HepG2 (cell line): ENCODE data around the gene SNED1. TPM values are rescaled to one million over a fixed set of nuclear protein-coding genes. Genes with fewer than 3 reads are reported as not detected.
A peak's percentile ranks its signal among the peaks of the same experiment; 100 is the strongest.

Experiments used
- ATAC-seq: fragments of 200-7000 bp; cut with Tn5 transposase; 3 replicates; pipeline ENCODE4 v1.9.1; 2020; ENCODE audit warnings: mild to moderate bottlenecking, moderate library complexity
- BruUV-seq: library from RNA; stranded (reverse); fragments of 400-500 nt; replicated peaks from 2 replicates; lab custom pipeline; 2021; lab: Mats Ljungman, UMichigan
- CTCF ChIA-PET: fragments of 300-600 bp; formaldehyde crosslinking; extraction: SDS; loops from one replicate; lab custom pipeline; 2021; ENCODE audit warnings: low total read pairs, inconsistent platforms, low intra/inter-chr PET ratio; lab: Yijun Ruan, JAX
- POLR2A ChIA-PET: fragments of 350-600 bp; sonication (Branson Sonifier 250); formaldehyde crosslinking; loops from one replicate; lab custom pipeline; 2020; ENCODE audit warnings: antibody characterized with exemption, inconsistent platforms; lab: Yijun Ruan, JAX
- DNase-seq: peaks from one replicate; pipeline ENCODE4 v3.0.0-alpha.2; 2015; ENCODE audit warnings: low spot score
- FAIRE-seq: peaks from 3 replicates; lab custom pipeline; 2011; peaks lifted over from hg19 to GRCh38; lab: Jason Lieb, UNC
- H2AFZ ChIP-seq: one replicate; pipeline ENCODE4 v1.6.1; 2011; ENCODE audit warnings: low read length, inconsistent platforms
- H3K27ac ChIP-seq: fragments of 300-600 bp; 3 replicates; pipeline ENCODE4 v1.8.0; 2011; ENCODE audit warnings: mixed run types, mild to moderate bottlenecking, mixed read lengths, low read length, inconsistent platforms; ENCODE audit not compliant: insufficient read depth; ENCODE audit errors: extremely low read length
- H3K27me3 ChIP-seq, 2 experiments: fragments of 200-600 bp in 1 of 2; 2 replicates in 1 of 2; 3 replicates in 1 of 2; pipeline versions ENCODE4 v1.6.0 to v1.8.0; 2011; ENCODE audit warnings: low read length in 2 of 2, mild to moderate bottlenecking in 2 of 2, moderate library complexity in 2 of 2, inconsistent platforms in 1 of 2; ENCODE audit not compliant: insufficient read depth in 2 of 2, control insufficient read depth in 1 of 2
- H3K36me3 ChIP-seq, 2 experiments: fragments of 200-600 bp in 1 of 2; replicated peaks in 1 of 2; 2 replicates in 1 of 2; 3 replicates in 1 of 2; pipeline versions ENCODE4 v1.5.1 to v1.8.0; 2011; ENCODE audit warnings: low read length in 2 of 2, inconsistent platforms in 1 of 2; ENCODE audit not compliant: insufficient read depth in 2 of 2, control insufficient read depth in 1 of 2
- H3K4me1 ChIP-seq: 2 replicates; pipeline ENCODE4 v1.5.1; 2012; ENCODE audit warnings: low read length, inconsistent platforms; ENCODE audit not compliant: insufficient read depth
- H3K4me2 ChIP-seq: 2 replicates; pipeline ENCODE4 v1.6.0; 2011; ENCODE audit warnings: low read depth, low read length, inconsistent platforms
- H3K4me3 ChIP-seq, 3 experiments: fragments of 200-600 bp in 1 of 3; sonication (generic), shearing (Covaris generic) in 1 of 3; replicated peaks in 1 of 3; 2 replicates each; pipeline ENCODE4 v1.5.1; 2011 to 2016; ENCODE audit warnings: low read length in 3 of 3, inconsistent platforms in 2 of 3, low read depth in 2 of 3, mild to moderate bottlenecking in 2 of 3, control low read depth in 1 of 3, mixed read lengths in 1 of 3; ENCODE audit not compliant: insufficient read depth in 1 of 3
- H3K79me2 ChIP-seq: one replicate; pipeline ENCODE4 v1.6.1; 2011; ENCODE audit warnings: low read length, inconsistent platforms; ENCODE audit not compliant: insufficient read depth
- H3K9ac ChIP-seq: 2 replicates; pipeline ENCODE4 v1.6.0; 2011; ENCODE audit warnings: mild to moderate bottlenecking, low read depth, low read length, inconsistent platforms; ENCODE audit not compliant: insufficient read depth
- H3K9me3 ChIP-seq: 2 replicates; pipeline ENCODE4 v1.5.1; 2012; ENCODE audit warnings: mild to moderate bottlenecking, low read length
- H4K20me1 ChIP-seq: 2 replicates; pipeline ENCODE4 v1.6.0; 2011; ENCODE audit warnings: inconsistent platforms, mild to moderate bottlenecking, low read length, moderate library complexity; ENCODE audit not compliant: insufficient read depth
- GPN1 ChIP-seq: sonication (generic); formaldehyde crosslinking; IDR thresholded peaks from 2 replicates; pipeline ENCODE4 v1.5.1; 2020; ENCODE audit warnings: missing genetic modification reagents, borderline replicate concordance
- ISL2 ChIP-seq: sonication (generic); formaldehyde crosslinking; IDR thresholded peaks from 2 replicates; pipeline ENCODE4 v1.5.0; 2020; ENCODE audit warnings: missing genetic modification reagents
- MLLT10 ChIP-seq: sonication (generic); formaldehyde crosslinking; IDR thresholded peaks from 2 replicates; pipeline ENCODE4 v1.4.0; 2020; ENCODE audit warnings: missing genetic modification reagents
- PAF1 ChIP-seq: IDR thresholded peaks from 2 replicates; pipeline ENCODE4 v1.6.1; 2016; ENCODE audit warnings: missing genetic modification reagents, missing compliant biosample characterization
- RARA ChIP-seq: IDR thresholded peaks from 2 replicates; pipeline ENCODE4 v1.6.1; 2016; ENCODE audit warnings: missing genetic modification reagents, missing compliant biosample characterization
- SMARCE1 ChIP-seq: fragments of 450-650 bp; IDR thresholded peaks from 2 replicates; pipeline ENCODE4 v1.6.1; 2017; ENCODE audit warnings: borderline replicate concordance
- ZBTB10 ChIP-seq: sonication (generic); formaldehyde crosslinking; IDR thresholded peaks from 2 replicates; pipeline ENCODE4 v1.4.0; 2020; ENCODE audit warnings: missing genetic modification reagents, borderline replicate concordance
- ZNF431 ChIP-seq: sonication (generic); formaldehyde crosslinking; IDR thresholded peaks from 2 replicates; pipeline ENCODE4 v1.9.0; 2022; ENCODE audit warnings: missing genetic modification reagents, low read depth, mild to moderate bottlenecking, borderline replicate concordance
- ZNF496 ChIP-seq: sonication (generic); formaldehyde crosslinking; IDR thresholded peaks from 2 replicates; pipeline ENCODE4 v1.8.1; 2023; ENCODE audit warnings: mild to moderate bottlenecking, moderate library complexity, missing genetic modification reagents; ENCODE audit not compliant: insufficient replicate concordance
- ZNF614 ChIP-seq: IDR thresholded peaks from 2 replicates; pipeline ENCODE4 v1.6.1; 2018; ENCODE audit warnings: missing biosample characterization, missing genetic modification reagents, inconsistent platforms, borderline replicate concordance
- ZNF709 ChIP-seq: sonication (generic); formaldehyde crosslinking; IDR thresholded peaks from 2 replicates; pipeline ENCODE4 v1.5.0; 2020; ENCODE audit warnings: mild to moderate bottlenecking, missing genetic modification reagents
- WGBS: methylation state at CpG from one replicate; pipeline ENCODE4 v1.1.6; 2017; ENCODE audit warnings: low lambda C conversion rate; 5-methylcytosine and 5-hydroxymethylcytosine counted together
- in situ Hi-C: cut with HindIII; loops from 2 replicates; pipeline ENCODE4 v1.10.0; 2017; ENCODE audit warnings: low pct_unique_long_range_greater_than_20kb; ENCODE audit not compliant: extremely low pct_ligation_motif_present
- intact Hi-C: fragments of 100-400 bp; cut with micrococcal nuclease; formaldehyde crosslinking; loops from one replicate; pipeline ENCODE4 v1.10.0; 2022; ENCODE audit not compliant: unreplicated experiment
- polyA plus RNA-seq, 8 experiments: library from polyadenylated mRNA; depleted of rRNA in 3 of 8; stranded (reverse) in 7 of 8; unstranded in 1 of 8; fragments of >200 nt; fragmentation: Illumina TruSeq in 4 of 8; extraction: Trizol in 4 of 8; gene quantifications; 2 replicates each; pipeline versions ENCODE4 v1.2.1 to v1.2.3, GENCODE V29; 2011 to 2016; ENCODE audit warnings: low read depth in 4 of 8, missing spikeins in 1 of 8, mixed read lengths in 1 of 8; ENCODE audit not compliant: insufficient read depth in 1 of 8
- total RNA-seq, 5 experiments: library from RNA; depleted of rRNA; stranded (reverse); fragments of >200 nt; fragmentation: Illumina TruSeq; extraction: Trizol; gene quantifications; 2 replicates each; pipeline ENCODE4 v1.2.3, GENCODE V29; 2016; ENCODE audit warnings: low read depth in 1 of 5
- TF ChIP-seq, protein P1 (sequence below): sonication (generic); formaldehyde crosslinking; IDR thresholded peaks from 2 replicates; pipeline ENCODE4 v1.9.0; 2021; ENCODE audit warnings: missing genetic modification reagents, borderline replicate concordance

Gene SNED1
- total and polyA plus RNA-seq, 2 of the 13 experiments (the other 11 are each of a cell fraction or from before 2014, with no cell fraction given) = 0.15 to 0.65 TPM

- ChIA-PET CTCF (no interaction called here), POLR2A (no interaction called here)
- TF ChIP-seq GPN1 (CRISPR knock-in tag) (no peak), ZNF709 (CRISPR knock-in tag) (peak; percentile 94)
- peaks cover 27% of the 10 kb centered on the region for H3K4me1 ChIP-seq
- intact Hi-C loops = no loop called here
- H3K4me2 ChIP-seq = no peak overlapping the region
- H3K79me2 ChIP-seq = no peaks in the 10 kb centered on the region
- H3K9me3 ChIP-seq = no peaks in the 10 kb centered on the region
- H3K9ac ChIP-seq = no peak overlapping the region
- in situ Hi-C loops = no loop called here
- TSS peak; percentile 23 for BruUV-seq
- no peaks in the 10 kb centered on the region for H3K27me3 ChIP-seq
- peaks cover 15 to 35% of the 10 kb centered on the region in 2 experiments for H3K36me3 ChIP-seq
- H3K4me3 ChIP-seq = no peak overlapping the region
- DNase-seq = no peak
- H3K27ac ChIP-seq = no peak overlapping the region
- FAIRE-seq = no peak
- H4K20me1 ChIP-seq = no peaks in the 10 kb centered on the region; the same call in 1 of the 2 replicates
- H2AFZ ChIP-seq = no peak overlapping the region
- ATAC-seq = no peak
- WGBS = 97% methylated on average over 4 of the region's 4 CpGs
Measured at GRCh38 chr2:241084856-241085444, 86.5 kb downstream of the SNED1 start.

- ATAC-seq = no peak
- Histone ChIP-seq H2AFZ (no peak overlapping the region), H4K20me1 (no peaks in the 10 kb centered on the region; the same call in 1 of the 2 replicates), H3K79me2 (peaks cover 2% of the 10 kb centered on the region), H3K9me3 (no peaks in the 10 kb centered on the region), H3K27ac (no peak overlapping the region), H3K27me3 (no peaks in the 10 kb centered on the region), H3K4me1 (peaks cover 16% of the 10 kb centered on the region), H3K4me3 (no peak overlapping the region), H3K9ac (no peak overlapping the region), H3K36me3 (peaks cover 17 to 55% of the 10 kb centered on the region in 2 experiments), H3K4me2 (no peak overlapping the region)
- WGBS = 97% methylated on average over 25 of the region's 29 CpGs
- no peak for DNase-seq
- in situ Hi-C loops (no loop called here), intact Hi-C loops (no loop called here)
- no peak for FAIRE-seq
- POLR2A ChIA-PET = no interaction called here
- CTCF ChIA-PET = no interaction called here
- no TSS peak for BruUV-seq
- no peak for TF ChIP-seq RARA
- TF ChIP-seq ZNF614 (CRISPR knock-in tag) = no peak
- TF ChIP-seq, protein P1, sequence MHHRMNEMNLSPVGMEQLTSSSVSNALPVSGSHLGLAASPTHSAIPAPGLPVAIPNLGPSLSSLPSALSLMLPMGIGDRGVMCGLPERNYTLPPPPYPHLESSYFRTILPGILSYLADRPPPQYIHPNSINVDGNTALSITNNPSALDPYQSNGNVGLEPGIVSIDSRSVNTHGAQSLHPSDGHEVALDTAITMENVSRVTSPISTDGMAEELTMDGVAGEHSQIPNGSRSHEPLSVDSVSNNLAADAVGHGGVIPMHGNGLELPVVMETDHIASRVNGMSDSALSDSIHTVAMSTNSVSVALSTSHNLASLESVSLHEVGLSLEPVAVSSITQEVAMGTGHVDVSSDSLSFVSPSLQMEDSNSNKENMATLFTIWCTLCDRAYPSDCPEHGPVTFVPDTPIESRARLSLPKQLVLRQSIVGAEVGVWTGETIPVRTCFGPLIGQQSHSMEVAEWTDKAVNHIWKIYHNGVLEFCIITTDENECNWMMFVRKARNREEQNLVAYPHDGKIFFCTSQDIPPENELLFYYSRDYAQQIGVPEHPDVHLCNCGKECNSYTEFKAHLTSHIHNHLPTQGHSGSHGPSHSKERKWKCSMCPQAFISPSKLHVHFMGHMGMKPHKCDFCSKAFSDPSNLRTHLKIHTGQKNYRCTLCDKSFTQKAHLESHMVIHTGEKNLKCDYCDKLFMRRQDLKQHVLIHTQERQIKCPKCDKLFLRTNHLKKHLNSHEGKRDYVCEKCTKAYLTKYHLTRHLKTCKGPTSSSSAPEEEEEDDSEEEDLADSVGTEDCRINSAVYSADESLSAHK (CRISPR knock-in tag) = no peak
- TF ChIP-seq ZBTB10 (CRISPR knock-in tag) = no peak
- TF ChIP-seq ZNF431 (CRISPR knock-in tag) = no peak
- no peak for TF ChIP-seq PAF1 (CRISPR knock-in tag)
- no peak for TF ChIP-seq ZNF496 (CRISPR knock-in tag)
- no peak for TF ChIP-seq MLLT10 (CRISPR knock-in tag)
- no peak for TF ChIP-seq SMARCE1
- TF ChIP-seq ISL2 (CRISPR knock-in tag) = no peak
Measured at GRCh38 chr2:241087420-241088268, 89.2 kb downstream of the SNED1 start.
